ENCODE measurements around the gene SCG5. TPM values are rescaled to one million over a fixed set of nuclear protein-coding genes. Genes with fewer than 3 reads are reported as not detected.
A peak's percentile ranks its signal among the peaks of the same experiment; 100 is the strongest.

Gene SCG5
- total RNA-seq, 1 experiment from 2014 or later, result 23.9 TPM

DNA sequence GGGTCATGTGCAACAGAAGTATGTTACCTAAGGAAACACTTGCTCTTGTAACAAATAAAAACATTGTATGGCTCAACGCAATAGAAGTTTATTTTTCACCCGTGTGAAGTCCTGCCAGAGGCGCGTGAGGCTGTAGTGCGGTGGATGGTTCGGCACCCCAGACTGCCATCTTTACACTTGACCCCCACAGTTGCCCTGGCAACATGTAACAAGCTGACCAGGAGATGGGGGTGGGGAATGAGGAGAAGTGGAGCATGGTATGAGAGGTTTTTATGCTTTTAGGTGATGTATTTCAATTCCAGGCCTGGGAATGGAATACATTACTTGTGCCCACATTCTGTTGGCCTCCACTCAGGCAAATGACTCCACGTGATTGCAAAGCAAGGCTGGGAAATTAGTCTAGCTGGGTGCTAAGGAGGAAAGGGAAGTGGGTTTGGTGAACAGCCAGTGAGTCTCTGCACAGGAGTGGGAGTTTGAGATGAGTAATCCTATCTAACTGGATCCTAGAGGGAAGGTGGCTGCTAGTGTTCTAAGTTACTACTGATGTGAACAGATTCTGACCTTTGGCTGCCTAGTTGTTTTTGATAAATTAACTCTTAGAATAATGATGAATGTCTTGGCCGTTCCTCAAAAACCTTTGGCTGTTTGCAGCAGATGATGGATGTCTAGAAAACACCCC lies 42.5 kb downstream of the SCG5 start:
- Histone ChIP-seq H2BK15ac (ENCODE audit: low read depth, low read length) (no peak overlapping the region), H4K91ac (ENCODE audit: insufficient read length, low read depth, low read length) (no peak overlapping the region), H3K56ac (ENCODE audit: insufficient read length, low read depth, low read length) (no peak overlapping the region), H3K4me2 (ENCODE audit: insufficient read depth, insufficient read length, low read length) (no peak overlapping the region), H4K20me1 (ENCODE audit: control insufficient read depth, insufficient read depth, insufficient read length) (no peaks in the 10 kb centered on the region), H3T11ph (ENCODE audit: low read length) (no peak overlapping the region), H2AK5ac (ENCODE audit: insufficient read length, low read length) (no peak overlapping the region), H3K14ac (ENCODE audit: insufficient read depth, low read length) (no peak overlapping the region), H2AFZ (ENCODE audit: low read length) (no peak overlapping the region), H3K23me2 (ENCODE audit: insufficient read length, low read depth, low read length, poor library complexity, severe bottlenecking) (no peaks in the 10 kb centered on the region), H3K9me3 (ENCODE audit: control insufficient read depth, low read depth, low read length) (no peaks in the 10 kb centered on the region), H3K27ac (ENCODE audit: insufficient read length, low read depth, low read length) (no peak overlapping the region), H3K27me3 (ENCODE audit: insufficient read depth, low read length) (no peaks in the 10 kb centered on the region), H3K79me2 (ENCODE audit: insufficient read depth, low read length) (no peaks in the 10 kb centered on the region), H3K23ac (ENCODE audit: insufficient read length, low read depth, low read length) (no peak overlapping the region), H4K8ac (replicated peaks; ENCODE audit: insufficient read length, low read depth, low read length) (no peak overlapping the region), H3K9ac (ENCODE audit: extremely low read depth, insufficient read length, low read length) (no peak overlapping the region), H4K5ac (ENCODE audit: insufficient read length, low read depth, low read length) (no peak overlapping the region), H2BK120ac (ENCODE audit: low read depth, low read length, poor library complexity, severe bottlenecking) (no peak overlapping the region), H2BK5ac (ENCODE audit: insufficient read length, low read length) (no peak overlapping the region), H2BK20ac (ENCODE audit: low read depth, low read length, poor library complexity, severe bottlenecking) (no peak overlapping the region), H3K79me1 (ENCODE audit: insufficient read depth, low read depth, low read length, poor library complexity, severe bottlenecking) (no peaks in the 10 kb centered on the region), H3K18ac (ENCODE audit: insufficient read length, low read depth, low read length) (no peak overlapping the region), H3K4me1 (ENCODE audit: insufficient read depth, low read length) (peaks cover 4% of the 10 kb centered on the region; the same call in 1 of the 2 replicates), H2BK12ac (ENCODE audit: insufficient read length, low read depth, low read length) (no peak overlapping the region), H3K4ac (ENCODE audit: low read depth, low read length) (no peak overlapping the region)
- H3K27ac Mint-ChIP-seq, result peak overlapping the region in 1 of 3 experiments; percentile 50; a peak in 1 of 7 replicates
- no peaks in the 10 kb centered on the region; the same call in 1 of the 2 replicates for H3K27me3 Mint-ChIP-seq (ENCODE audit: low read depth)
- no peaks in the 10 kb centered on the region; a peak in 1 of 5 replicates for H3K9me3 Mint-ChIP-seq
- no peak for TF ChIP-seq CTCF (conservative IDR thresholded peaks at IDR 0.05)
- peaks cover 1 to 9% of the 10 kb centered on the region in 2 experiments; a peak in 3 of 4 replicates for H3K4me1 Mint-ChIP-seq
- no CpG with 5 or more reads among the region's 8 CpGs for WGBS (ENCODE audit: extremely low coverage, insufficient read length, low lambda C conversion rate)
- no peak for DNase-seq
- no peak overlapping the region for H3K4me3 Mint-ChIP-seq
- H3K36me3 Mint-ChIP-seq (ENCODE audit: insufficient read depth in 1 of 3, low read depth in 3 of 3), result peaks cover 4 to 25% (median 7%) of the 10 kb centered on the region in 3 experiments; a peak in 5 of 7 replicates

All from H9 (cell line).